Ishikawa (cell line): ENCODE measurements around the gene MALSU1.

Source experiments
- CEBPB ChIP-seq: IDR thresholded peaks from 2 replicates; pipeline ENCODE4 v1.6.1; 2012
- CREB1 ChIP-seq: IDR thresholded peaks from 2 replicates; pipeline ENCODE4 v1.6.1; 2012; ENCODE audit warnings: low read depth
- EGR1 ChIP-seq: IDR thresholded peaks from 2 replicates; pipeline ENCODE4 v1.6.1; 2012
- EP300 ChIP-seq: IDR thresholded peaks from 2 replicates; pipeline ENCODE4 v1.6.1; 2012; ENCODE audit warnings: borderline replicate concordance
- FOXM1 ChIP-seq: IDR thresholded peaks from 2 replicates; pipeline ENCODE4 v1.6.1; 2012; ENCODE audit warnings: low read depth, borderline replicate concordance
- NFIC ChIP-seq: IDR thresholded peaks from 2 replicates; pipeline ENCODE4 v1.6.1; 2012
- RAD21 ChIP-seq: IDR thresholded peaks from 2 replicates; pipeline ENCODE4 v1.6.1; 2012; ENCODE audit warnings: low read depth
- TAF1 ChIP-seq: IDR thresholded peaks from 2 replicates; pipeline ENCODE4 v1.6.1; 2012; ENCODE audit warnings: low read depth, mild to moderate bottlenecking
- TCF12 ChIP-seq: IDR thresholded peaks from 2 replicates; pipeline ENCODE4 v1.6.1; 2012; ENCODE audit warnings: low read depth
- TEAD4 ChIP-seq: IDR thresholded peaks from 2 replicates; pipeline ENCODE4 v1.6.1; 2012
- USF1 ChIP-seq: IDR thresholded peaks from 2 replicates; pipeline ENCODE4 v1.6.1; 2012
- YY1 ChIP-seq: IDR thresholded peaks from 2 replicates; pipeline ENCODE4 v1.6.1; 2012; ENCODE audit warnings: low read depth
- ZBTB7A ChIP-seq: IDR thresholded peaks from 2 replicates; pipeline ENCODE4 v1.6.1; 2012; ENCODE audit warnings: low read depth
- TF ChIP-seq, protein P1 (sequence below): IDR thresholded peaks from 2 replicates; pipeline ENCODE4 v1.6.1; 2012; ENCODE audit warnings: low read depth, mild to moderate bottlenecking
- TF ChIP-seq, protein P2 (sequence below): IDR thresholded peaks from 2 replicates; pipeline ENCODE4 v1.6.1; 2012

Gene MALSU1

DNA sequence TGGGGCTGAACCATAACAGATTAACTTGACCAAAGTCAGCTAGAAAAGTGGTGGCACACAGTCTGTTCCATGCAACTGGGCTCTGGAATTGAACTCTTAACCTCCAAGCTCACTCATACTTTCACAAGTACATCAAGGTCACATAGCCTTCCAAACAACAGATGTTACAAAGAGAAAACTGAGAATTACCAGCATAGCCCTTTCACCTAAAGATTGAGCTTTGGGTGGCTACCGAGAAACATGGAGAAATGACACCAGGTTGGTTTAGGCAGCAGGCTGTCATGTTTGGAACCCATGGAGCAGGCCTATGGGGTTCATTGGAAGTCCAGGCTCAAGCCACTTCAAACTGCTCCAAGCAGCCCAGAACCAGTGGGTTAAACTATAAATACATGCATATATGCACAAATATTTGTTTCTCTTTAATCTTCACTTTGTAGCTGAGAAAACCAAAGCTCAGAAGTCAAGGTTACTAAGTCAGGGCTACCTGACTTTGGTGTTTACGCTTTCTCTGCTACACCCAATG is 59.1 kb downstream of the MALSU1 start:
- TF ChIP-seq FOXM1 (no peak), TCF12 (no peak), ZBTB7A (no peak), EGR1 (no peak), YY1 (no peak), CREB1 (no peak), EP300 (no peak), NFIC (no peak), RAD21 (no peak), TAF1 (no peak), TEAD4 (no peak), CEBPB (no peak), USF1 (no peak)
- TF ChIP-seq, protein P1, sequence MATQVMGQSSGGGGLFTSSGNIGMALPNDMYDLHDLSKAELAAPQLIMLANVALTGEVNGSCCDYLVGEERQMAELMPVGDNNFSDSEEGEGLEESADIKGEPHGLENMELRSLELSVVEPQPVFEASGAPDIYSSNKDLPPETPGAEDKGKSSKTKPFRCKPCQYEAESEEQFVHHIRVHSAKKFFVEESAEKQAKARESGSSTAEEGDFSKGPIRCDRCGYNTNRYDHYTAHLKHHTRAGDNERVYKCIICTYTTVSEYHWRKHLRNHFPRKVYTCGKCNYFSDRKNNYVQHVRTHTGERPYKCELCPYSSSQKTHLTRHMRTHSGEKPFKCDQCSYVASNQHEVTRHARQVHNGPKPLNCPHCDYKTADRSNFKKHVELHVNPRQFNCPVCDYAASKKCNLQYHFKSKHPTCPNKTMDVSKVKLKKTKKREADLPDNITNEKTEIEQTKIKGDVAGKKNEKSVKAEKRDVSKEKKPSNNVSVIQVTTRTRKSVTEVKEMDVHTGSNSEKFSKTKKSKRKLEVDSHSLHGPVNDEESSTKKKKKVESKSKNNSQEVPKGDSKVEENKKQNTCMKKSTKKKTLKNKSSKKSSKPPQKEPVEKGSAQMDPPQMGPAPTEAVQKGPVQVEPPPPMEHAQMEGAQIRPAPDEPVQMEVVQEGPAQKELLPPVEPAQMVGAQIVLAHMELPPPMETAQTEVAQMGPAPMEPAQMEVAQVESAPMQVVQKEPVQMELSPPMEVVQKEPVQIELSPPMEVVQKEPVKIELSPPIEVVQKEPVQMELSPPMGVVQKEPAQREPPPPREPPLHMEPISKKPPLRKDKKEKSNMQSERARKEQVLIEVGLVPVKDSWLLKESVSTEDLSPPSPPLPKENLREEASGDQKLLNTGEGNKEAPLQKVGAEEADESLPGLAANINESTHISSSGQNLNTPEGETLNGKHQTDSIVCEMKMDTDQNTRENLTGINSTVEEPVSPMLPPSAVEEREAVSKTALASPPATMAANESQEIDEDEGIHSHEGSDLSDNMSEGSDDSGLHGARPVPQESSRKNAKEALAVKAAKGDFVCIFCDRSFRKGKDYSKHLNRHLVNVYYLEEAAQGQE: no peak
- TF ChIP-seq, protein P2, sequence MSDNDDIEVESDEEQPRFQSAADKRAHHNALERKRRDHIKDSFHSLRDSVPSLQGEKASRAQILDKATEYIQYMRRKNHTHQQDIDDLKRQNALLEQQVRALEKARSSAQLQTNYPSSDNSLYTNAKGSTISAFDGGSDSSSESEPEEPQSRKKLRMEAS: no peak
